ENCODE measurements around the gene LRRC57. TPM values are rescaled to one million over a fixed set of nuclear protein-coding genes. Genes with fewer than 3 reads are reported as not detected.

Gene LRRC57
- total and polyA plus RNA-seq, 2 of the 13 experiments (the other 11 are each of a cell fraction or from before 2014, with no cell fraction given), result 5.8 to 14.8 TPM

DNA sequence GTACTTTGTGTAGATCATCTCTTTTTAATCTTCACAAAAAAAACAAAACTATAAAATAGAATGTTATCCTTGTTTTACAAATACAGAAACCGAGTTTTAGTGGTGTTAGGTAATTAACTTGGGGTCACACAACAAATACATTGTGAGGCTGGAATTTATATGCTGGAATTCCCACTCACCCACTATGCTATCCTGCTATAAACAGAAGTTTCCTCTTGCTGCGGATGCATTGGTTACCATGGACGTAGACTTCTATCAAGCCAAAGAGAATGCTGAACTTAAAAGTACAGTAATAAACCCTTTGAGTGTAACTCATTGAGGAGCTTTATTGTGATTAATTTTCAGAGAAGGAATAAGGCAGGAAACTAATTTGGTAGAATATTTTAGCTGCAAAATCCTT lies 44.0 kb downstream of the LRRC57 start (continued):
- TF ChIP-seq, protein P1, sequence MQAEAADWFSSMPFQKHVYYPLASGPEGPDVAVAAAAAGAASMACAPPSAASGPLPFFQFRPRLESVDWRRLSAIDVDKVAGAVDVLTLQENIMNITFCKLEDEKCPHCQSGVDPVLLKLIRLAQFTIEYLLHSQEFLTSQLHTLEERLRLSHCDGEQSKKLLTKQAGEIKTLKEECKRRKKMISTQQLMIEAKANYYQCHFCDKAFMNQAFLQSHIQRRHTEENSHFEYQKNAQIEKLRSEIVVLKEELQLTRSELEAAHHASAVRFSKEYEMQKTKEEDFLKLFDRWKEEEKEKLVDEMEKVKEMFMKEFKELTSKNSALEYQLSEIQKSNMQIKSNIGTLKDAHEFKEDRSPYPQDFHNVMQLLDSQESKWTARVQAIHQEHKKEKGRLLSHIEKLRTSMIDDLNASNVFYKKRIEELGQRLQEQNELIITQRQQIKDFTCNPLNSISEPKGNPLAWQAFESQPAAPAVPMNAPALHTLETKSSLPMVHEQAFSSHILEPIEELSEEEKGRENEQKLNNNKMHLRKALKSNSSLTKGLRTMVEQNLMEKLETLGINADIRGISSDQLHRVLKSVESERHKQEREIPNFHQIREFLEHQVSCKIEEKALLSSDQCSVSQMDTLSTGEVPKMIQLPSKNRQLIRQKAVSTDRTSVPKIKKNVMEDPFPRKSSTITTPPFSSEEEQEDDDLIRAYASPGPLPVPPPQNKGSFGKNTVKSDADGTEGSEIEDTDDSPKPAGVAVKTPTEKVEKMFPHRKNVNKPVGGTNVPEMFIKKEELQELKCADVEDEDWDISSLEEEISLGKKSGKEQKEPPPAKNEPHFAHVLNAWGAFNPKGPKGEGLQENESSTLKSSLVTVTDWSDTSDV (CRISPR knock-in tag; IDR thresholded peaks at IDR 0.05), result no peak
- TF ChIP-seq ZNF543 (CRISPR knock-in tag; IDR thresholded peaks at IDR 0.05) (no peak), MLLT10 (CRISPR knock-in tag; IDR thresholded peaks at IDR 0.05) (no peak), HNRNPH1 (optimal IDR thresholded peaks at IDR 0.05; ENCODE audit: low read depth, low read length) (no peak)
- TF ChIP-seq, protein P2, sequence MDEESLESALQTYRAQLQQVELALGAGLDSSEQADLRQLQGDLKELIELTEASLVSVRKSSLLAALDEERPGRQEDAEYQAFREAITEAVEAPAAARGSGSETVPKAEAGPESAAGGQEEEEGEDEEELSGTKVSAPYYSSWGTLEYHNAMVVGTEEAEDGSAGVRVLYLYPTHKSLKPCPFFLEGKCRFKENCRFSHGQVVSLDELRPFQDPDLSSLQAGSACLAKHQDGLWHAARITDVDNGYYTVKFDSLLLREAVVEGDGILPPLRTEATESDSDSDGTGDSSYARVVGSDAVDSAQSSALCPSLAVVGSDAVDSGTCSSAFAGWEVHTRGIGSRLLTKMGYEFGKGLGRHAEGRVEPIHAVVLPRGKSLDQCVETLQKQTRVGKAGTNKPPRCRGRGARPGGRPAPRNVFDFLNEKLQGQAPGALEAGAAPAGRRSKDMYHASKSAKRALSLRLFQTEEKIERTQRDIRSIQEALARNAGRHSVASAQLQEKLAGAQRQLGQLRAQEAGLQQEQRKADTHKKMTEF (CRISPR knock-in tag; IDR thresholded peaks at IDR 0.05), result no peak

DNA sequence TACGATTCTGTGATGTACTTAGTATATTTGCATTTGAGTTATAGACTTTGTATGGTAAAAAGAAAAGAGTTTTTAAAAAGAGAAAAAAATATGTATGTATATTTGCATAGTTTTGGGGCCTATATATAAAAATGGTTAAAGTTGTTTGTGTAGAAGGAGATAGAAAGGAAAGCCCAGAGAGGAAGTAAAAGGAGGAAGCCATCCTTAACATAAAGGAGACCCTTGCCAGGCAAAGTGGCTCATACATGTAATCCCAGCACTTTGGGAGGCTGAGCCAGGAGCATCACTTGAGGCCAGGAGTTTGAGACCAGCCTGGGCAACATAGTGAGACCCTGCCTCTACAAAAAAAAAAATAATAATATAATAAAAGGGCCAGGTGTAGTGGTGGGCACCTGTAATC lies 44.8 kb downstream of the LRRC57 start:
- Histone ChIP-seq H3K9ac (ENCODE audit: insufficient read depth, low read depth, low read length) (no peak overlapping the region), H4K20me1 (ENCODE audit: insufficient read depth, low read length) (no peaks in the 10 kb centered on the region), H3K4me1 (ENCODE audit: insufficient read depth, low read length) (peaks cover 19% of the 10 kb centered on the region), H3K79me2 (ENCODE audit: insufficient read depth, low read length) (peaks cover 27% of the 10 kb centered on the region), H3K4me2 (ENCODE audit: low read depth, low read length) (no peak overlapping the region), H3K27ac (ENCODE audit: extremely low read length, insufficient read depth, low read length) (no peak overlapping the region), H3K4me3 (replicated peaks in 1 of 3; ENCODE audit: insufficient read depth in 1 of 3, low read depth in 2 of 3, low read length in 3 of 3) (no peak overlapping the region), H3K27me3 (ENCODE audit: control insufficient read depth in 1 of 2, insufficient read depth in 2 of 2, low read length in 2 of 2) (no peaks in the 10 kb centered on the region), H3K36me3 (replicated peaks in 1 of 2; ENCODE audit: control insufficient read depth in 1 of 2, insufficient read depth in 2 of 2, low read length in 2 of 2) (peaks cover 0 to 4% of the 10 kb centered on the region in 2 experiments; a peak in 3 of 5 replicates), H3K9me3 (ENCODE audit: low read length) (no peaks in the 10 kb centered on the region), H2AFZ (ENCODE audit: low read length) (no peak overlapping the region)
- FAIRE-seq, result no peak
- in situ Hi-C loops (cut with HindIII; ENCODE audit: extremely low pct_ligation_motif_present, low pct_unique_long_range_greater_than_20kb), result no loop called here
- no peak for ATAC-seq
- 53% methylated on average over 1 of the region's 1 CpG for WGBS (ENCODE audit: low lambda C conversion rate)
- ChIA-PET POLR2A (no interaction called here), CTCF (ENCODE audit: low intra/inter-chr PET ratio, low total read pairs) (no interaction called here)
- intact Hi-C loops (cut with micrococcal nuclease; ENCODE audit: unreplicated experiment), result no loop called here
- no TSS peak for BruUV-seq (replicated peaks)
- DNase-seq (ENCODE audit: low spot score), result no peak
- TF ChIP-seq GTF3A (CRISPR knock-in tag; conservative IDR thresholded peaks at IDR 0.05), result no peak
- no peak for TF ChIP-seq CEBPG (CRISPR knock-in tag; IDR thresholded peaks at IDR 0.05)
- no peak for TF ChIP-seq NKX3-1 (CRISPR knock-in tag; IDR thresholded peaks at IDR 0.05)
- no peak for TF ChIP-seq ZNF550 (CRISPR knock-in tag; IDR thresholded peaks at IDR 0.05; ENCODE audit: borderline replicate concordance)
- no peak for TF ChIP-seq ZNF720 (CRISPR knock-in tag; IDR thresholded peaks at IDR 0.05)
- no peak for TF ChIP-seq ZFYVE20 (CRISPR knock-in tag; IDR thresholded peaks at IDR 0.05; ENCODE audit: borderline replicate concordance, low read depth)
- TF ChIP-seq XBP1 (CRISPR knock-in tag; IDR thresholded peaks at IDR 0.05), result no peak
- TF ChIP-seq ZNF12 (CRISPR knock-in tag; IDR thresholded peaks at IDR 0.05), result no peak
- no peak for TF ChIP-seq ZC3H4 (CRISPR knock-in tag; IDR thresholded peaks at IDR 0.05; ENCODE audit: borderline replicate concordance)
- TF ChIP-seq ZNF225 (CRISPR knock-in tag; IDR thresholded peaks at IDR 0.05), result no peak
- TF ChIP-seq BHLHE40 (IDR thresholded peaks at IDR 0.05; ENCODE audit: low read length), result no peak
- TF ChIP-seq JUNB (CRISPR knock-in tag; IDR thresholded peaks at IDR 0.05; ENCODE audit: borderline replicate concordance), result no peak
- TF ChIP-seq TGIF2 (CRISPR knock-in tag; IDR thresholded peaks at IDR 0.05), result no peak
- TF ChIP-seq, protein P3, sequence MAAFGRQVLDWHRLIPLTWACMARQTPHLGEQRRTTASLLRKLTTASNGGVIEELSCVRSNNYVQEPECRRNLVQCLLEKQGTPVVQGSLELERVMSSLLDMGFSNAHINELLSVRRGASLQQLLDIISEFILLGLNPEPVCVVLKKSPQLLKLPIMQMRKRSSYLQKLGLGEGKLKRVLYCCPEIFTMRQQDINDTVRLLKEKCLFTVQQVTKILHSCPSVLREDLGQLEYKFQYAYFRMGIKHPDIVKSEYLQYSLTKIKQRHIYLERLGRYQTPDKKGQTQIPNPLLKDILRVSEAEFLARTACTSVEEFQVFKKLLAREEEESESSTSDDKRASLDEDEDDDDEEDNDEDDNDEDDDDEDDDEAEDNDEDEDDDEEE (CRISPR knock-in tag; IDR thresholded peaks at IDR 0.05), result no peak
- no peak for TF ChIP-seq POLR2G (IDR thresholded peaks at IDR 0.05; ENCODE audit: low read depth, low read length)
- TF ChIP-seq, protein P4, sequence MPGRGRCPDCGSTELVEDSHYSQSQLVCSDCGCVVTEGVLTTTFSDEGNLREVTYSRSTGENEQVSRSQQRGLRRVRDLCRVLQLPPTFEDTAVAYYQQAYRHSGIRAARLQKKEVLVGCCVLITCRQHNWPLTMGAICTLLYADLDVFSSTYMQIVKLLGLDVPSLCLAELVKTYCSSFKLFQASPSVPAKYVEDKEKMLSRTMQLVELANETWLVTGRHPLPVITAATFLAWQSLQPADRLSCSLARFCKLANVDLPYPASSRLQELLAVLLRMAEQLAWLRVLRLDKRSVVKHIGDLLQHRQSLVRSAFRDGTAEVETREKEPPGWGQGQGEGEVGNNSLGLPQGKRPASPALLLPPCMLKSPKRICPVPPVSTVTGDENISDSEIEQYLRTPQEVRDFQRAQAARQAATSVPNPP (CRISPR knock-in tag; IDR thresholded peaks at IDR 0.05), result no peak

Data from HepG2 (cell line).